GM15510 (cell line): ENCODE results near the gene CGB8.
"Not testable (repeated sequence)": the region's sequence is repeated elsewhere in the genome, so short reads cannot be mapped to it uniquely, and the experiment has no call there.

ENCODE experiments used
- POLR2A ChIP-seq: IDR thresholded peaks from 3 replicates; pipeline ENCODE4 v1.6.1; 2011; ENCODE audit warnings: borderline replicate concordance; ENCODE audit not compliant: insufficient read length; ENCODE audit errors: extremely low read depth

The CGB8 gene

DNA sequence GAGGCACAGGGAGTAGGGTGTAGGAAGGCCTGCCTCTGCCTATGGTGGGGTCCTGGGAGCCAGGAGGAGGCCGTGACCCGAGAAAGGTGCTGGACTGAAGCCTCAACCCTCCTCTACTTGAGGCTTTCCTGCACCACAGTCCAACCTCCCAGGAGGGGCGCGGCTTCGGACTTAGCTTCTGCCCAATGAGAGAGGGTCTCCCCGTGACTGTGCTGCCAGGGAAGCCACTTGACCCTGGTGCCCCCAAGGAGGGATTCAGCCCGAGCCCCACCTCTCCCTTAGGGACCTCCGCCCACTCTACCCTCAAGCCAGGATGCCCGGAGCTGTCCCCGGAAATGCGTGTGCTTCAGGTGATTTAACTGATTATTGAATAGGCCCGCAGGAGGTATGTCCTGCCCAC, at the start of gene CGB8:
Gene CGB8, minus strand, starts transcription at position 101 of the 400 bp plus-strand sequence. CDS start 372 bp downstream, outside the sequence.
- TF ChIP-seq POLR2A: not testable (repeated sequence)

DNA sequence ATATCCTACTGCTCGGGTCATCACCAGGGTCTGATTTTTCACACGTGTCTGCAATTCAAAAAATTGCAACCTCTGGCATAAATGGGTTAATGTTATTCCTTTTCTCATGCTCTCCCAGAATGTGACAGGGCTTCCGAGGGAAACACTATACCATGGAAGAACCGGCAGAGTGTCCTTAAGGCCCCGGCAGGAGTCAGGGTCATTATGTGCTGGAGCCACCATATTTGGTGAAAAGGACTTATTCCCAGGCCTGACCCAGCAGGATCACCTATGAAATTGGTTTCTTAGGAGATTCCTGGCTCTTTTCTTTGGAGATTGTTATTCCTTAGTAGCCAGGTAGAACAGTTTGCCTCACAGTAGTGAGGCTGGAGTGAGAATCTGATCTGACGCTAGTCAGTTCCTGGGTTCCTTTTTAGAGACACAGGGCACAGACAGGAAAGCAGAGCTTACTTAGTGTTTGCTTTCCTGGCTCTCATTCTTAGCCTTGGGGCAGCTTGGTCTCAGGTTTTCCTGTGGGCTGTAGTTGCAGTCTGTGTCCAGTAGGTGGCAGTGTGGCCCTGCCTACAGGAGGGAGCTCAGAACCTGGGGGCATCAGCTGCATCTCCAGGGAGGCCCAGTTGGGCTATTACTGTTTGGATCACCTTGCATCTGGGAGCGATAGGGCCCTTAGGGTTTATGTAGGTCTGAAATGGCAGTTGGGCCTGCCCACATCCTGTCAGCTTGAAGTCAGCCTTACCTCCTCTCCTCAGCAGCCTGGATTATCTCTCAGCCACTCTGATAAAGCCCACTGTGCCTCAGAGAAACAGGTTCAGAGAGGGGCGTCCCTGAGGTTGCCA, 48.8 kb upstream of the CGB8 start:
- no peak for TF ChIP-seq POLR2A

DNA sequence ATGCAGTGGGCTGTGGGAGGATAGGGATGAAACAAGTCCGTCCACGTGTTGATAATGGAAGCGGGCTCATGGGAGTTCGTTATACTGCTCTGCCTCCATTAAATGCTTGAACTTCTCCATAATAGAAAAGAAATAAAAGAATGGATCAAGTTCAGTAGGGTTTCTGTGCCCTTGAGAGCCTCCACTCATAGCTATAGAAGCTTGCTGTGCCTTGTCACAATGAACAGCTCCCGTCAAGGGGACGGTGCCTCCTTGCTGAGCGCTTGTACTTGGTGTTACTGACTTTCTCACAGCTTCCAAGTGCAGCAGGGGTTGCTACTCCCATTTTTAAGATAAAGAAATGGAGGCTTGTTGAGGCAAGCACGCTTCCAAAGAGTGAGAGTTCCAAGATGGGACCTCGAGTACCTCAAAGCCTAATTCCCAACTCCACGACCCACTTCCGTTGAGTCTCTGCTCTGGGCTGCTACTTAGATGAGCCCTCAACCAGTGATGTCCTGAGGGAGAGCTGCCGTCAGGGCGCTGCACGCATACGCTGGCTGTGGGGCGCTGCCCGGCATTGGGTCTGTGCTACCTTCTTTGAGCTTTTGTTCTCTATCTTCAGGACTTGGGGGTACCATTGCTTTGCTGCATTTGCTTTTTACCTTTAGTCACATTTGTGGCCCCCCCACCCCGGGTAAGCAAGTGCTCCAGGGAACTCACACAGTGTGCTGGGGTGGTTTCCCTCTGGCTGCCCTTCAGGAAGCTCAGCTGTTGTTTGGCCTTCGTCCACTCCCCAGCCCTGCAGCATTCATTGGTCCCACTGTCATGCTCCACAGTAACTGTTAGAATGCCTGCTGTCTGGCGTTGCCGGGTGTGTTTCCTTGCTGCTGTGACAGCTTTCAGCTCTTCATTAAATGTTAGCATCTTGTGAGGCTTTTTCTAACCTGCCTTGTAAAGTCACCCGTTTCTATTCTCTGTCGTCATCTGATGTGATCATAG, 45.9 kb upstream of the CGB8 start:
- TF ChIP-seq POLR2A: no peak

DNA sequence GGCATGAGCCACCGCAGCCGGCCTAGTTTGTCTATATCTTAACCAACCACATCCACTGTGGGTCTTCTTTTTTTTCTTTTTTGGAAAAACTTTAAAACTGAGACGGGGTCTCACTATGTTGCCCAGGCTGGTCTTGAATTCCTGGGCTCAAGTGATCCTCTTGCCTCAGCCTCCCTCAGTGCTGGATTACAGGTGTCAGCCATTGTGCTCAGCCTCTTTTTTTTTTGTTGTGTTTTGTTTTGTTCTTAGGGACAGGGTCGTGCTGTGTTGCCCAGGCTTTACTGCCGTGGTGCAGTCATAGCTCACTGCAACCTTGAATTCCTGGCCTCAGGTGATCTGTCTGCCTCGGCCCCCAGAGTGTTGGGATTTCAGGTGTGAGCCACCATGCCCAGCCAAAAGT, 43.8 kb upstream of the CGB8 start:
- TF ChIP-seq POLR2A: no peak

DNA sequence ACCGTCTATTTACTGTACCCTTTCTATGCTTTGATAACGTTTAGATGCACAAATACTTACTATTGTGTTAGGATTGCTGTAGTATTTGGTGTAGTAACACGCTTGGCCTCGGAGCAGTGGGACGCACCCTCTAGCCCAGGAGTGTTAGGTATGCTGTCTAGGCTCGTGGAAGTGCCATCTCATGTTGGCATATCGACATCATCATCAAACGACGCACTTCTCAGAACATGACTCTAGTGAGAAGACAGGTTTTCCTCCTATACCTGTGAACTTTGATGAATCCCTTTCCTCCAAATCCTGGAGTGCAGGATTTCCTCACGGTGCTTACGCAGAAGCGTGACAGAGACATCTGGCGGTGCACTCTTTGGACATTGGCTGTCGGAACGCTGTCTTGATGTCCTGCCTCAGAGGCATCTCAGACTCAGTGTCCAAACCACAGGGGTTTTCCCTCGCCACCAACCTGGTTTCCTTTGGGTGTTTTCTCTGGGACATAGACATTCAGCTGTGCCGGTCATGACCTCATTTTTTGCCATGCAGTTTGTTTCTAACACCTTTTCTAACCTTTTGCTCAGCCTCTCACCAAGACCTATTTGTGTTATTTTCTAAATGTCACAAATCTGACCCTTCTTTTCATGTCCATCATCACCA, 42.6 kb upstream of the CGB8 start:
- TF ChIP-seq POLR2A: no peak

DNA sequence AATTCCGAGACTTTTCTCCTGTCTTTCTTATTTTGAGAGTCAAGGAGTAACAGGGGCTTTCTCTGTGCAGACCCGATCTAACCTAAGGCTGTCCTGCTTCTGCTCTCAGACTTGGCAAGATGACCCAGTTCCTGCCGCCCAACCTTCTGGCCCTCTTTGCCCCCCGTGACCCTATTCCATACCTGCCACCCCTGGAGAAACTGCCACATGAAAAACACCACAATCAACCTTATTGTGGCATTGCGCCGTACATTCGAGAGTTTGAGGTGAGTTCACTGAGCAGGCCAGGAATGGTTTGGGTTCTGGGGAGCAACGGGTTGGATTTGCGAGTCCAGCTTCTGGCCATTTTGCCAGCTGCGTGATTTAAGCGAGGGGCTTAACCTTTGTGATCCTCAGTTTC, 37.4 kb upstream of the CGB8 start:
- TF ChIP-seq POLR2A: no peak

DNA sequence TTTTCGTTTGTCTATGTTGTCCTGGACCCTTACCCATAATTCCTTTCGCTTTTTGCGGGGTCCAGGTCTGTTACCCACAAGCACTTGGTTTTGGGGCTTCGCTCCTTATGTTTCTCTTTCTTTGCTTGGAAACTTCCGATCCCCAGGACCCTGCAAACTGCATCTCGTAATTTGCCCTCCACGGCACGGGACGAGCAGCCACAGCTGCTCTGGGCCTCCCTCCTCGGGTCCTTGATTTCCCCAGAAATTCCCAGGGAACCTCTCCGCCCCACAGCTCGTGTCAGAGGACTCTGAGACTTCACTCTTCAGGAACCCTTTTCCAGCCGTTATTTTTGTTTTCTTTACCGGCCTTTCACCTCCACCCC, 36.9 kb upstream of the CGB8 start:
- no peak for TF ChIP-seq POLR2A

DNA sequence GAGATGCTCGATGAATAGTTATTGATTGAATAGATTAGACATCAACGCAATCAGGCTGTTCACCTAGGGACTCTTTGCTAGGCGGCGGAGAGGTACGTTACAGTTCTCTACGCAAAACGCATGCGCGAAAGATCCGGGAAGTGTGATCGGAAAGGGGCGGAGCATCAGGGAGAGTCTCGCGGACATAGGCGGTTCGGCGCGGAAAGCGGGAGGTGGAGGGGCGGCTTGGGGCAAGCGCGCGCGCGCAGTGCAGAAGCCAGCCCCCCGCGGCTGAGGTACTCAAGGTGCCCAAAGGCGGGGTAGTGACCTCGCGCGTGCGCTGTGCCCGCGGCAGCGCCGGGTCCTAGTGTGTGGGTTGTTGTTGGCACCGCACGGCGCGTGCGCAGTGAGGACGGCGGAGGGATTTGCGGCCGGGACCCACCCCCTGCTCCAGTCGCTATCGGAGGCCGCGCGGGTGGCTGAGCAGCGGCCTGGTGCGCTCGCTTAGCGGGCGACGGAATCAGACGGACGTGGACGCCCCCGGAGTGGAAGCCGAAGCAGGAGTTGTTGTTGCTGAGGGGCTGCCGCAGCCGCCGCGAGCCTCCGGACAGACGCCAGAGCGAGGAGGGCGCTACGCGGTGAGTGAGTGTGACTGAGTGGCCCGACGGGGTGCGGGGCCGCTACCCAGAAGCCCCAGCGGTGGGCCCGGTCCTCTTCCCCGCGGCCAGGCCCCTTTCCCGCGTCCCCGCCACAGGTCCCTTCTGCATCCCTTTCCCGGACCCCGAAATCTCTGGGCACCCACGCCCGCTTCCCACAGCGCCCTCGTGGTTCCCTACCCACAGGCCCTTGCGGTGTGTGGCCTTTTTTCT, 36.3 kb upstream of the CGB8 start, which contains the start of gene SNRNP70:
Gene SNRNP70, plus strand, starts transcription at position 432 of the 848 bp plus-strand sequence. CDS start 964 bp downstream, outside the sequence.
- TF ChIP-seq POLR2A: peak; percentile 97

DNA sequence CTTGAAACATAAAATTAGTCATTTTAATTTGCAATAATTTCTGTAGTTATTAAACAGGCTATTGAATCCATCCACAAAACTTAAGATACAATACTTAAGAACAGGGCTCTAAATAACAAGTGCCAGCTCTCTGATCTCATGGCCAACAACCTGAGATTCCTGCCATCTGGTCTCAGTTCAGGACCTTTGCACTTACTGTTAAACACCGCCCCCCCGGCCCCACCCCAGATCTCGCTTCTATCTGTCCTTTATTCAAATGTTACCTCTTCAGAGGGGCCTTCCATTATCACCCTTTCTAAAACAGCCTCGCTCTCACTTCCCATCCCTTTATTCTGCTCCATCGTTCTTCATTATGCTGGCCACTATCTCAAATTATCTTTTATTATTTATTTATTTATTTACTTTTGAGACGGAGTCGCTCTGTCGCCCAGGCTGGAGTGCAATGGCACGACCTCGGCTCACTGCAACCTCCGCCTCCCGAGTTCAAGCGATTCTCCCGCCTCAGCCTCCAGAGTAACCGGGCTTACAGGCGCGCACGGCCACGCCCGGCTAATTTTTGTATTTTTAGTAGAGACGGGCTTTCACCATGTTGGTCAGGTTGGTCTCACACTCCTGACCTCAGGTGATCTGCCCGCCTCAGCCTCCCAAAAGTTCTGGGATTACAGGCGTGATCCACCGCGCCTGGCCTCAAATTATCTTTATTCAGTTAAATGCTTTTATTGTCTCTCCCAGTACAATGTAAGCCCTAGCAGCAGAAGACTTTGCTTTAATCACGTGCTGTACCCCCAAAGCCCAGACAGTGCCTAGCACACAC, 35.5 kb upstream of the CGB8 start:
- TF ChIP-seq POLR2A: no peak

DNA sequence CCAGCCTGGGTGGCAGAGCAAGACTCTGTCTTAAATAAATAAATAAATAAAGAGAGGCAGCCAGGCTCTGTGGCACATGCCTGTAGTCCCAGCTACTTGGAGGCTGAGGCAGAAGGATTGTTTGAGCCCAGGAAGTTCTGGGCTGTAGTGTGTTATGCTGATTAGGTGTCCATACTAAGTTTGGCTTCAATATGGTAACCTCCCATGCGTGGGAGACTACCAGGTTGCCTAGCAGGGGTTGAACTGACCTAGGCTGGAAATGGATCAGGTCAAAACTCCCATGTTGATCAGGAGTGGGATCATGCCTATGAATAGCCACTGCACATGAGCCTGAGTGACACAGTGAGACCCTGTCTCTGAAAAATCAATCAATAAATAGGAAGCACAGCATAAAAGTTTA, 32.4 kb upstream of the CGB8 start:
- TF ChIP-seq POLR2A: no peak

DNA sequence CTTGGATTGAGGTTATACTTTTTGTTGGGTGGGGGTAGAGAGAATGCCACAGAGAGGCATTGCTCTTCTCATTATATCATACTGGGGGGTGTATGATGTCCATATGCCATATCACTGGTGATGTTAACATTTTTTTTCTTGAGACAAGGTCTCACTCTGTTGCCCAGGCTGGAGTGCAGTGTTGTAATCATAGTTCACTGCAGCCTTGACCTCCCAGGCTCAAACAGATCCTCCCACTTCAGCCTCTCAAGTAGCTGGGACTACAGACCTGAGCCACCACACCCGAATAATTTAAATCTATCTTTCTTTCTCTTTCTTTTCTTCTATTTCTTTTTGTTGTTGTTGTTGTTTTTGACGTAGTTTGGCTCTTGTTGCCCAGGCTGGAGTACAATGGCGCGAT, 31.5 kb upstream of the CGB8 start:
- no peak for TF ChIP-seq POLR2A

DNA sequence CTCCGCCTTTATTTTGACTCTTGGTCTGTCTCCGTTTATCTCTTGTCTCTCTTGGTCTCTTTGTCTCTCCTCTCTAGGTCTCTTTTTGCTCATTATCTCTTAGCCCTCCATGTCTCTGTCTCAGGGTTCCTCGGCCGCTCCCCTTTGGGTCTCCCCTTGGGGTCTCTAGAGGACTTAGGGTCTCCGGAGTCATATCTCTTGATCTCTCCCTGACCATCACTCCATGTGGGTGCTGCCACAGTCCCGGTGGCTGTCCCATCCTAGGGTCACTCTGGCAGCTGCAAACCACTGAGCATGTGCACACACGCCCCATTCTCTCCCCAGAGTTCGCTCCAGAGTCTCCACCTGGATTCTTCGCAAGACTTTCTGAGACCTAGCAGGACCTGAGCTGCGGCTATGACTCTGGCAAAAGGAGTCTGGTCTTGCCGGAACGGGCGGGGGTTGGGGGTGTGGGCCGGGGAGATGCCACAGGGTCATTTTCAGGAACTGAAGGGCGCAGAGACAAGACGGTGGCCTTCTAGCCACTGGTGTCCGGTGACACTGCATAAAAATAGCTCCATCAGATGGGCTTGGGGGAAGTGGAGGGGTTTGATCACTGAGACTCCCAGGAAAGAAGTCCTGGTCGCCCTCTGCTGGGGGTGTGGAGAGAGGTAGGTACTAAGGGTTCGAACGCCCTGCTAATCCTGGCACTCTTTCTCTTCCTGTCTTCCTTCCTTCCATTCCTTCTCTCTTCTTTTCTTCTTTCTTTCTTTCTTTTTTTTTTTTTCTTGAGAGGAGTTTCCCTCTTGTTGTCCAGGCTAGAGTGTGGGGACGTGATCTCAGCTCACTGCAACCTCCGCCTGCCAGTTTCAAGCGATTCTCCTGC, 24.8 kb upstream of the CGB8 start:
- TF ChIP-seq POLR2A: no peak
